AG04449 (cell line): ENCODE results near the gene EBPL.
"Not testable (repeated sequence)": the region's sequence is repeated elsewhere in the genome, so short reads cannot be mapped to it uniquely, and the experiment has no call there.

Source experiments
- CTCF ChIA-PET: fragments of 350-600 bp; formaldehyde crosslinking; extraction: SDS; loops from one replicate; lab custom pipeline; 2021; ENCODE audit warnings: antibody characterized with exemption; lab: Yijun Ruan, JAX
- POLR2A ChIA-PET: fragments of 400-600, 350-600 bp; formaldehyde crosslinking; extraction: SDS; loops from one replicate; lab custom pipeline; 2020; ENCODE audit warnings: antibody characterized with exemption, inconsistent platforms; lab: Yijun Ruan, JAX
- DNase-seq: peaks from one replicate; pipeline ENCODE4 v3.0.0-alpha.2; 2010; ENCODE audit warnings: low read depth, low spot score
- H3K4me3 ChIP-seq: 2 replicates; pipeline ENCODE4 v1.5.1; 2011; ENCODE audit warnings: low read depth, mild to moderate bottlenecking, control low read depth, low read length
- TF ChIP-seq, protein P1 (sequence below): IDR thresholded peaks from one replicate; pipeline ENCODE4 v1.5.1; 2011; ENCODE audit warnings: mild to moderate bottlenecking, moderate library complexity, low read length, control low read depth, inconsistent platforms; ENCODE audit not compliant: insufficient read depth; ENCODE audit errors: missing control alignments

EBPL gene

DNA sequence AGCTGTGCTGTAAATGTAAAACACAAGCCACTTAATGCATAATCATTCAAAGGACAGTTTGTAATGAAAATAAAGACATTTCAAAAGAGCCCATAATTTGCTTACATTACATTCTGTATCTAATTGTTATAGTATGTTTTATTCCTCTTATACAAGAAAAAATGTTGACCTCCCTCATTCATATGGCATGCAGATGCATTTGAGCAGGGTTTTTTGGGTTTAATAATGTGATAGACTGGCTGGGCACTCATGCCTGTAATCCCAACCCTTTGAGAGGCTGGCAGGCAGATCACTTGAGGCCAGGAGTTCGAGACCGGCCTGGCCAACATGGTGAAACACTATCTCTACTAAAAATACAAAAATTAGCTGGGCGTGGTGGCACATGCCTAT lies 74.6 kb downstream of the EBPL start:
- no peak for DNase-seq
- H3K4me3 ChIP-seq, result no peak overlapping the region
- POLR2A ChIA-PET, result no interaction called here
- TF ChIP-seq, protein P1, sequence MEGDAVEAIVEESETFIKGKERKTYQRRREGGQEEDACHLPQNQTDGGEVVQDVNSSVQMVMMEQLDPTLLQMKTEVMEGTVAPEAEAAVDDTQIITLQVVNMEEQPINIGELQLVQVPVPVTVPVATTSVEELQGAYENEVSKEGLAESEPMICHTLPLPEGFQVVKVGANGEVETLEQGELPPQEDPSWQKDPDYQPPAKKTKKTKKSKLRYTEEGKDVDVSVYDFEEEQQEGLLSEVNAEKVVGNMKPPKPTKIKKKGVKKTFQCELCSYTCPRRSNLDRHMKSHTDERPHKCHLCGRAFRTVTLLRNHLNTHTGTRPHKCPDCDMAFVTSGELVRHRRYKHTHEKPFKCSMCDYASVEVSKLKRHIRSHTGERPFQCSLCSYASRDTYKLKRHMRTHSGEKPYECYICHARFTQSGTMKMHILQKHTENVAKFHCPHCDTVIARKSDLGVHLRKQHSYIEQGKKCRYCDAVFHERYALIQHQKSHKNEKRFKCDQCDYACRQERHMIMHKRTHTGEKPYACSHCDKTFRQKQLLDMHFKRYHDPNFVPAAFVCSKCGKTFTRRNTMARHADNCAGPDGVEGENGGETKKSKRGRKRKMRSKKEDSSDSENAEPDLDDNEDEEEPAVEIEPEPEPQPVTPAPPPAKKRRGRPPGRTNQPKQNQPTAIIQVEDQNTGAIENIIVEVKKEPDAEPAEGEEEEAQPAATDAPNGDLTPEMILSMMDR, result no peak
- CTCF ChIA-PET, result interaction anchor here (3.9 kb wide), 1 partner anchor 9 kb away, joined by 17 read pairs; no protein-coding TSS in a partner anchor

DNA sequence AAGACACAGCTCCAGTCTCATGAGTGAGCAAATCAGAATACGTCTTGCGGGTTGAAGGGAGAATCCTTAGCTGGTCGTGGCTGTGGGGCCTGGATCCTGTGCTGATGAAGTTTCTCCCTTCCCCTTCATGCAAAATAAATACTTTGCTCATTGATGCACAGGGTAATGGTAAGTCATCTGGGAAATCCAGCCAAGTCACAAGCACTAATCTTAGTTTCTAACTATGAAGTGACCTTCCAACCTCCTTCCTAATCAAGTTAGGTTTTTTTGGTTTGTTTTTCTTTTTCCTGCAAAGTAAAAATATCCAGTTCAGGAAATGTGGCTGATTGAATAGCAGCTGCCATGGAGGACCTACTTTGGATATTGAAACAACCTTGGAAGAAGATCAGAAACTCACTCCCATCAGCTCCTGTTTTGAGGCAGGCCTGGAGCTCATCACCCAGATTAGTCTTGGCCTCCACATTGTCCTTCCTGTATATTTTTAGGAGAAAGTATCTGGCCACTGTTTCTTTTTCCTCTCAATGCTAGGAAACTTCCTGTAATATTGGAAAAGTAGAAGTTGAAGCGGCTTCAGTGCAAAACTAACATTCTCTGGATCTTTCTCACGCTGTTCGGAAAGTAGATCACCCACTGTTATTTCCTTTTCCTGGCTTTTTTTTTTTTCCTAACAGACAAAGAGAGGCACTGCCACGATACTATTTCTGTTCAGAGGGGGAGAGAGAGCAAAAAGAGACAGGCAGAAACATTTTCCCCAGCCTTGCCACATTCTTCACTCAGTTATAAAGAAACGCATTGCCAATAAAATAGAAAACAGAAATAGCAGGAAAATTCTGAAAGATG lies 75.2 kb downstream of the EBPL start:
- ChIA-PET CTCF (interaction anchor here (3.9 kb wide), 1 partner anchor 8 kb away, joined by 17 read pairs; no protein-coding TSS in a partner anchor), POLR2A (no interaction called here)
- H3K4me3 ChIP-seq, result no peak overlapping the region
- DNase-seq, result no peak
- TF ChIP-seq, protein P1, result no peak

DNA sequence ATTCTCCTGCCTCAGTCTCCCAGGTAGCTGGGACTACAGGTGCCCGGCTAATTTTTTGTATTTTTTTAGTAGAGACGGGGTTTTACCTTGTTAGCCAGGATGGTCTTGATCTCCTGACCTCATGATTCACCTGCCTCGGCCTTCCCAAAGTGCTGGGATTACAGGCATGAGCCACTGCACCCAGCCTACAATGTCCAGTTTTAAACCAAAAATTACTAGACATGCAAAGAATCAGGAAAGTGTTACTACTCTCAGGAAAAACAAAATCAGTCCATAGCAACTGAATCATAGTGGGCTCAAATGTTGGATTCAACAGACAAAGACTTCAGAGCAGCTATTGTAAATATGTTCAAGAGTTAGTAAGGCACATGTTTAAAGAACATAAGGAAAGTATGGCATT lies 79.2 kb downstream of the EBPL start:
- DNase-seq, H3K4me3 ChIP-seq, POLR2A ChIA-PET: not testable (repeated sequence)
- CTCF ChIA-PET, result interaction anchor here (1.8 kb wide), 1 partner anchor 311 kb away, joined by 4 read pairs; no protein-coding TSS in a partner anchor
